Measurements from ENCODE around the gene GCN1.

GCN1 gene

GRCh38 chr12:120086801-120087621 is 107.5 kb downstream of the GCN1 start:
- DNase-seq (ENCODE audit: extremely low spot score, insufficient read length, low read depth), result peak; percentile 98
- FAIRE-seq, result peak; percentile 99

- FAIRE-seq (no peak), DNase-seq (ENCODE audit: extremely low spot score, insufficient read length, low read depth) (no peak)
Measured at GRCh38 chr12:120085920-120086645, 108.4 kb downstream of the GCN1 start.

- no peak for FAIRE-seq
Measured at GRCh38 chr12:120081641-120082040, 112.9 kb downstream of the GCN1 start.

GRCh38 chr12:120079411-120080400 is 114.8 kb downstream of the GCN1 start:
- FAIRE-seq, result no peak
- no peak for DNase-seq (ENCODE audit: extremely low spot score, insufficient read length, low read depth)

More at GRCh38 chr12:120081641-120082040, 112.9 kb downstream of the GCN1 start:
- no peak for DNase-seq (ENCODE audit: extremely low spot score, insufficient read length, low read depth)

GRCh38 chr12:120078868-120079267 is 115.6 kb downstream of the GCN1 start:
- FAIRE-seq (no peak), DNase-seq (ENCODE audit: extremely low spot score, insufficient read length, low read depth) (no peak)

GRCh38 chr12:120077260-120077659 is 117.3 kb downstream of the GCN1 start:
- DNase-seq (ENCODE audit: extremely low spot score, insufficient read length, low read depth) (no peak), FAIRE-seq (no peak)

All from GM18507 (cell line).